Spleen (tissue), 11 donors: ENCODE data around the gene PTPRU. TPM values are rescaled to one million over a fixed set of nuclear protein-coding genes. Genes with fewer than 3 reads are reported as not detected.

Source experiments
- DNase-seq: peaks from one replicate; pipeline ENCODE4 v3.0.0-alpha.2; 2020
- H3K27ac ChIP-seq, 8 donors: fragments of 200-600 bp; sonication (generic) in 7 of 8; 1 replicate in 4 of 8; 2 replicates in 4 of 8; pipeline versions ENCODE4 v1.5.0 to v1.8.0; 2016 to 2021; ENCODE audit warnings: inconsistent platforms in 4 of 8, mild to moderate bottlenecking in 4 of 8, moderate library complexity in 1 of 8
- H3K27me3 ChIP-seq, 7 donors: fragments of 200-600 bp; sonication (generic) in 6 of 7; replicated peaks in 1 of 7; 1 replicate in 4 of 7; 2 replicates in 3 of 7; pipeline versions ENCODE4 v1.5.0 to v1.8.0; 2016 to 2021; ENCODE audit warnings: inconsistent platforms in 3 of 7, mild to moderate bottlenecking in 1 of 7
- H3K36me3 ChIP-seq, 6 donors: fragments of 200-600 bp; sonication (generic) in 5 of 6; 1 replicate in 4 of 6; 2 replicates in 2 of 6; pipeline versions ENCODE4 v1.5.0 to v1.8.0; 2016 to 2021; ENCODE audit warnings: inconsistent platforms in 2 of 6
- H3K4me1 ChIP-seq, 6 donors: fragments of 200-600 bp; sonication (generic) in 5 of 6; 1 replicate in 3 of 6; 2 replicates in 3 of 6; pipeline versions ENCODE4 v1.5.0 to v1.8.0; 2016 to 2021; ENCODE audit warnings: inconsistent platforms in 3 of 6
- H3K4me3 ChIP-seq, 8 donors: fragments of 200-600 bp; sonication (generic) in 7 of 8; 1 replicate in 4 of 8; 2 replicates in 4 of 8; pipeline versions ENCODE4 v1.5.0 to v1.8.0; 2016 to 2021; ENCODE audit warnings: inconsistent platforms in 4 of 8, mild to moderate bottlenecking in 4 of 8, moderate library complexity in 2 of 8
- H3K9me3 ChIP-seq, 8 donors: fragments of 200-600 bp; sonication (generic) in 7 of 8; 1 replicate in 4 of 8; 2 replicates in 4 of 8; pipeline versions ENCODE4 v1.5.0 to v1.8.0; 2016 to 2021; ENCODE audit warnings: inconsistent platforms in 4 of 8
- CTCF ChIP-seq, 11 experiments: fragments of 200-600 bp in 7 of 11; fragments of 450-650 bp in 4 of 11; sonication (generic) in 4 of 11; IDR thresholded peaks in 8 of 11; conservative IDR thresholded peaks in 3 of 11; 1 replicate in 7 of 11; 2 replicates in 4 of 11; pipeline versions ENCODE4 v1.4.0 to v1.8.0; 2016 to 2021; ENCODE audit warnings: antibody characterized with exemption in 11 of 11, inconsistent platforms in 4 of 11, mild to moderate bottlenecking in 1 of 11
- POLR2A ChIP-seq, 3 donors: fragments of 450-650 bp; IDR thresholded peaks; one replicate each; pipeline ENCODE4 v1.5.1; 2017; ENCODE audit warnings: antibody characterized with exemption in 3 of 3, mild to moderate bottlenecking in 1 of 3
- POLR2AphosphoS5 ChIP-seq, 3 donors: sonication (generic); formaldehyde crosslinking; IDR thresholded peaks; one replicate each; pipeline ENCODE4 v1.5.1; 2017; ENCODE audit warnings: antibody characterized with exemption in 3 of 3
- WGBS, 5 donors: extraction: QIAGEN DNeasy Blood & Tissue Kit in 3 of 5; methylation state at CpG; one replicate each; pipeline versions ENCODE4 v1.1.5 to v1.1.7; 2013 to 2018; 5-methylcytosine and 5-hydroxymethylcytosine counted together
- intact Hi-C: fragments of 100-400 bp; cut with DNase I; formaldehyde crosslinking; loops from one replicate; pipeline ENCODE4 v1.15.0; 2023; ENCODE audit warnings: low total_unique reads
- polyA plus RNA-seq, 3 donors: library from polyadenylated mRNA; stranded (reverse); fragments of 200-250 nt; gene quantifications; one replicate each; pipeline ENCODE4 v1.2.1, GENCODE V29; 2013
- total RNA-seq, 7 donors: library from RNA; depleted of rRNA in 3 of 7; stranded (reverse); fragments of >200 nt in 3 of 7; fragmentation: NEBNext Ultra II Directional in 4 of 7; extraction: Animal tissue kit (Norgen Biotek cat#: 25700) in 4 of 7; gene quantifications; one replicate each; pipeline versions ENCODE4 v1.1.0 to v1.2.1, GENCODE V29; 2016 to 2021
- donor health status: healthy with polysubstance abuse.
- donor health status: DM: no; HTN: no; CAD: no; lungs with moderate emphysema.
- donor health status: DM: no; HTN: no; CAD: no.
- donor health status: Bipolar disorder and iron deficiency.
- donor health status: healthy.
- donor health status: DM: no; HTN: no; CAD: no.
- donor health status: DM: yes; HTN: yes; CAD: no.

PTPRU gene
- total and polyA plus RNA-seq, 10 donors = 1.00 to 10.8 (median 5.2) TPM

- peaks cover 0 to 50% (median 7%) of the 10 kb centered on the region in 7 donors for H3K27me3 ChIP-seq
- WGBS, 5 donors = 72 to 83% (median 75%) methylated on average over 4 of the region's 4 CpGs
- intact Hi-C loops = no loop called here
- no peaks in the 10 kb centered on the region for H3K36me3 ChIP-seq
- H3K9me3 ChIP-seq = no peaks in the 10 kb centered on the region
- H3K4me1 ChIP-seq = no peaks in the 10 kb centered on the region
- no peak for DNase-seq
- H3K27ac ChIP-seq = no peak overlapping the region
- TF ChIP-seq CTCF (IDR thresholded peaks at IDR 0.05 in 8 of 11, conservative IDR thresholded peaks at IDR 0.05 in 3 of 11) (no peak), POLR2A (IDR thresholded peaks at IDR 0.05) (no peak), POLR2AphosphoS5 (IDR thresholded peaks at IDR 0.05) (no peak)
- H3K4me3 ChIP-seq = no peak overlapping the region
Observed at GRCh38 chr1:29362764-29363163, 126.4 kb downstream of the PTPRU start.

- Histone ChIP-seq H3K4me1 (no peaks in the 10 kb centered on the region), H3K27me3 (peaks cover 0 to 42% (median 7%) of the 10 kb centered on the region in 7 donors), H3K9me3 (peaks cover 0 to 4% (median 0%) of the 10 kb centered on the region in 8 donors), H3K27ac (no peak overlapping the region), H3K4me3 (no peak overlapping the region), H3K36me3 (no peaks in the 10 kb centered on the region)
- DNase-seq = no peak
- intact Hi-C loops = no loop called here
- 86 to 92% (median 91%) methylated on average over 6 of the region's 6 CpGs for WGBS, 5 donors
- TF ChIP-seq POLR2A (IDR thresholded peaks at IDR 0.05) (no peak), CTCF (IDR thresholded peaks at IDR 0.05 in 8 of 11, conservative IDR thresholded peaks at IDR 0.05 in 3 of 11) (no peak), POLR2AphosphoS5 (IDR thresholded peaks at IDR 0.05) (no peak)
Observed at GRCh38 chr1:29363536-29363935, 127.2 kb downstream of the PTPRU start.

- 87 to 93% (median 91%) methylated on average over 6 of the region's 6 CpGs for WGBS, 5 donors
- H3K4me3 ChIP-seq = no peak overlapping the region
- H3K9me3 ChIP-seq = peaks cover 0 to 4% (median 0%) of the 10 kb centered on the region in 8 donors
- no peak for DNase-seq
- no peaks in the 10 kb centered on the region for H3K36me3 ChIP-seq
- intact Hi-C loops = no loop called here
- peaks cover 0 to 41% (median 9%) of the 10 kb centered on the region in 7 donors for H3K27me3 ChIP-seq
- no peak overlapping the region for H3K27ac ChIP-seq
- no peaks in the 10 kb centered on the region for H3K4me1 ChIP-seq
- TF ChIP-seq POLR2A (IDR thresholded peaks at IDR 0.05) (no peak), POLR2AphosphoS5 (IDR thresholded peaks at IDR 0.05) (no peak), CTCF (IDR thresholded peaks at IDR 0.05 in 8 of 11, conservative IDR thresholded peaks at IDR 0.05 in 3 of 11) (no peak)
Observed at GRCh38 chr1:29364101-29364678, 127.9 kb downstream of the PTPRU start.

DNA sequence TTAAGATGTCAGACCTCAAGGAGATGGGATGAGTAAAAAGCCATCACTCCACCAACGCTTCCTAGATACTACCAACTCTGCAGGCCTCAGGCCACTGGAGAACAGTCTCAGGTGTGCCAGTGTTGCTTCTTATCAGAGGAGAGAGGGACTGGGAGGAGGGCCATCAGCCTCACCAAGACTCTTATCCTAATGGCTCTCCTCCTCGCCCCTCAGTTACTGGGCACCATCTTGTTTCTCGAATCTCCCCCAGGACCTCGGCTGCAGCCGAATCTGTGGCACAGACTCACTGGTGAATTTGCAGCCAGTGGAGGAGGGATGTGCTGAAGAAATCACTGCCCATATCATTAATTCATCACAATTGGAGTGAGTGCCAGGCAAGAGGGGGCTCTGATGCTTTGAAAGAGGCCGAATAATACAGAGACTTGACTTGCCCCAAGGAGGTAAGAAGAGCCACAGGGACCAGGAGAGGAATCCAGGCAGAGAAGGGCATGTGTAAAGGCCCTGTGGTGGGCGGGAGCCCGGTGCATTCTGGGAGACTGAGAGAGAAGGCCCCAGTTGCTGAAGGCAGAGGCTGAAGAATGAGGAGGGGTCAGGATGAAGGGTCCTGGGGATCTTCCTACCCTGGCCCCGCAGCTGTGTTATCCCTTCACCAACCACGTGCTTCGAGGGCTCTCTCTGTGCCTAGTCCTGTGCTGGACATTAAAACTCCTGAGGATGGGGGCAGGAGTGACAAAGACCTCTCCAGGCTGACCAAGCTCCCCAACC is 129.8 kb downstream of the PTPRU start:
- Histone ChIP-seq H3K36me3 (no peaks in the 10 kb centered on the region), H3K27ac (no peak overlapping the region), H3K4me3 (no peak overlapping the region), H3K4me1 (no peaks in the 10 kb centered on the region), H3K9me3 (peaks cover 0 to 4% (median 0%) of the 10 kb centered on the region in 8 donors), H3K27me3 (peaks cover 0 to 49% (median 4%) of the 10 kb centered on the region in 7 donors)
- DNase-seq = no peak
- no peak for TF ChIP-seq POLR2AphosphoS5 (IDR thresholded peaks at IDR 0.05)
- TF ChIP-seq POLR2A (IDR thresholded peaks at IDR 0.05) = no peak
- no peak for TF ChIP-seq CTCF (IDR thresholded peaks at IDR 0.05 in 8 of 11, conservative IDR thresholded peaks at IDR 0.05 in 3 of 11)
- intact Hi-C loops = no loop called here
- 82 to 91% (median 86%) methylated on average over 9 to 11 of the region's 11 CpGs for WGBS, 5 donors
